Measurements from ENCODE around the gene PPM1A. TPM values are rescaled to one million over a fixed set of nuclear protein-coding genes. Genes with fewer than 3 reads are reported as not detected.

PPM1A gene
- polyA plus RNA-seq, 2 of the 4 experiments (the other 2 are of a cell fraction): 37.1 to 76.6 TPM

DNA sequence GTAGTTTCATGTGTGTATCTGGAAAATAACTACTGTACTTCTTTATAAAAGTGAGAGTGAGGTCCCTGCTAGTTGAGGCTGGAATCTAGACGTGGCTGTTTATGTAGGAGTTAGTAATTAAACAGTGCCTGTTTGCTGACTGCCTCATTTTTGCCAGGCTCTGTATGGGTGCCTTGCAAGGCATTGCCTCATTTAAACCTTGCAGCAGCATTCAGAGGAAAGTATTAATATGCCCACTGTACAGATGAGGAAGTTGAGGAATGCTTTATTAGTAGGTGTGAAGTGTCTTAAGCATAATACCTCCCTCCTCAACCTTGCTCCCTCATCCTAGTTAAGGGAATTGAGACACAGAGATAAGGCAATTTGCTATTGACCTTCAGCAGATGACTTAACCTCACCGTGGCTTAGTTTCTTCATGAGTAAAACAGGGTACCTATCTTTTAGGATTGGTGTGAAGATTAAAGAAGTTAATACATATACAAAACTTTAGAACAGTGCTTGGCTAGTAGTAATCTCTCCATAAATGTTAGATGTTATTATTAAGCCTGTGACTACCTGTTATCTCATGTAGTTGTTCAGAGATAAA is 28.7 kb downstream of the PPM1A start (continued):
- TF ChIP-seq, protein P1, sequence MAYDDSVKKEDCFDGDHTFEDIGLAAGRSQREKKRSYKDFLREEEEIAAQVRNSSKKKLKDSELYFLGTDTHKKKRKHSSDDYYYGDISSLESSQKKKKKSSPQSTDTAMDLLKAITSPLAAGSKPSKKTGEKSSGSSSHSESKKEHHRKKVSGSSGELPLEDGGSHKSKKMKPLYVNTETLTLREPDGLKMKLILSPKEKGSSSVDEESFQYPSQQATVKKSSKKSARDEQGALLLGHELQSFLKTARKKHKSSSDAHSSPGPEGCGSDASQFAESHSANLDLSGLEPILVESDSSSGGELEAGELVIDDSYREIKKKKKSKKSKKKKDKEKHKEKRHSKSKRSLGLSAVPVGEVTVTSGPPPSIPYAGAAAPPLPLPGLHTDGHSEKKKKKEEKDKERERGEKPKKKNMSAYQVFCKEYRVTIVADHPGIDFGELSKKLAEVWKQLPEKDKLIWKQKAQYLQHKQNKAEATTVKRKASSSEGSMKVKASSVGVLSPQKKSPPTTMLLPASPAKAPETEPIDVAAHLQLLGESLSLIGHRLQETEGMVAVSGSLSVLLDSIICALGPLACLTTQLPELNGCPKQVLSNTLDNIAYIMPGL (CRISPR knock-in tag; IDR thresholded peaks at IDR 0.05; ENCODE audit: borderline replicate concordance): no peak
- TF ChIP-seq HEYL (CRISPR knock-in tag; IDR thresholded peaks at IDR 0.05) (no peak), RCOR1 (IDR thresholded peaks at IDR 0.05; ENCODE audit: low read depth, low read length) (no peak)
- TF ChIP-seq, protein P2, sequence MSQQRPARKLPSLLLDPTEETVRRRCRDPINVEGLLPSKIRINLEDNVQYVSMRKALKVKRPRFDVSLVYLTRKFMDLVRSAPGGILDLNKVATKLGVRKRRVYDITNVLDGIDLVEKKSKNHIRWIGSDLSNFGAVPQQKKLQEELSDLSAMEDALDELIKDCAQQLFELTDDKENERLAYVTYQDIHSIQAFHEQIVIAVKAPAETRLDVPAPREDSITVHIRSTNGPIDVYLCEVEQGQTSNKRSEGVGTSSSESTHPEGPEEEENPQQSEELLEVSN (IDR thresholded peaks at IDR 0.05; ENCODE audit: borderline replicate concordance, low read depth): no peak

- ChIA-PET CTCF (no interaction called here), POLR2A (no interaction called here)
- no peak for ATAC-seq
- Histone ChIP-seq H3K4me2 (no peak overlapping the region), H3K4me1 (peaks cover 13% of the 10 kb centered on the region), H3K9me3 (no peaks in the 10 kb centered on the region), H3K27ac (no peak overlapping the region), H3K4me3 (no peak overlapping the region)
- WGBS (ENCODE audit: missing lambda C conversion rate): 92% methylated on average over 2 of the region's 2 CpGs
- FAIRE-seq: no peak
- no peak for DNase-seq (ENCODE audit: low read depth in 1 of 2, low spot score in 1 of 2)
- no peak for TF ChIP-seq SREBF2 (IDR thresholded peaks at IDR 0.05)
Measured at GRCh38 chr14:60278350-60278749, 29.3 kb downstream of the PPM1A start.

DNA sequence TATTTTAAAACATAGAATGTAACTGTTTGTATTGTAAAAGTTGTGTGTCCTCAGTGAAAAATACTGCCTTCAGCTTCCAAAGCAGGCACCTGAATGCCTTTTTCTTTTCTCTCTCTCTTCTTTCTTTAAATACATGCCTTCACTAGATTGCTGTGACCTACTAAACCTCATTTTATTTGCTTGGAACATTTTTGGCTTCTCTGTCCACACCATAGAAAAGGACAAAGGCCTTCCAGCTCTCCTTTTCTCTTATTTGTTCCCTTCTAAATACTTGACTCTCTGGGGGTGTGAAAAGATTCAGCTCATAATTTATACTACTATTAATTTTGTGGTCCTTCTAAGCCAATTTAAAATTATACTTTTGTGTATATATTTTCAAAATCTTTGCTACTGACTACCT is 38.4 kb downstream of the PPM1A start:
- no peak overlapping the region for H3K4me3 ChIP-seq
- POLR2A ChIA-PET: no interaction called here
- no peaks in the 10 kb centered on the region for H3K4me1 ChIP-seq
- TF ChIP-seq TP53 (CRISPR knock-in tag; IDR thresholded peaks at IDR 0.05): no peak
- no peak for TF ChIP-seq TFCP2L1 (CRISPR knock-in tag; IDR thresholded peaks at IDR 0.05)
- no peak for TF ChIP-seq RAD21 (conservative IDR thresholded peaks at IDR 0.05 in 1 of 2, IDR thresholded peaks at IDR 0.05 in 1 of 2)
- no peak for TF ChIP-seq HDAC2 (IDR thresholded peaks at IDR 0.05)
- TF ChIP-seq JUNB (IDR thresholded peaks at IDR 0.05): no peak
- no peak for TF ChIP-seq POLR2A (IDR thresholded peaks at IDR 0.05; ENCODE audit: low read length)
- TF ChIP-seq HOXB13 (CRISPR knock-in tag; IDR thresholded peaks at IDR 0.05; ENCODE audit: low read depth): no peak
- TF ChIP-seq FOXS1 (CRISPR knock-in tag; IDR thresholded peaks at IDR 0.05): no peak
- no peak for TF ChIP-seq POLR2AphosphoS2 (conservative IDR thresholded peaks at IDR 0.05; ENCODE audit: low read length)
- TF ChIP-seq RFX5 (IDR thresholded peaks at IDR 0.05): no peak
- no peak for TF ChIP-seq RARB (CRISPR knock-in tag; IDR thresholded peaks at IDR 0.05)
- TF ChIP-seq, protein P3, sequence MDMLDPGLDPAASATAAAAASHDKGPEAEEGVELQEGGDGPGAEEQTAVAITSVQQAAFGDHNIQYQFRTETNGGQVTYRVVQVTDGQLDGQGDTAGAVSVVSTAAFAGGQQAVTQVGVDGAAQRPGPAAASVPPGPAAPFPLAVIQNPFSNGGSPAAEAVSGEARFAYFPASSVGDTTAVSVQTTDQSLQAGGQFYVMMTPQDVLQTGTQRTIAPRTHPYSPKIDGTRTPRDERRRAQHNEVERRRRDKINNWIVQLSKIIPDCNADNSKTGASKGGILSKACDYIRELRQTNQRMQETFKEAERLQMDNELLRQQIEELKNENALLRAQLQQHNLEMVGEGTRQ (IDR thresholded peaks at IDR 0.05): no peak
- no peak for TF ChIP-seq FOSL2 (IDR thresholded peaks at IDR 0.05)
- TF ChIP-seq FOSL2 (CRISPR knock-in tag; IDR thresholded peaks at IDR 0.05): no peak
- TF ChIP-seq GATA3 (IDR thresholded peaks at IDR 0.05; ENCODE audit: borderline replicate concordance): no peak
- no peak for TF ChIP-seq KDM5A (IDR thresholded peaks at IDR 0.05)
- TF ChIP-seq MAZ (IDR thresholded peaks at IDR 0.05; ENCODE audit: borderline replicate concordance, low read depth, low read length): no peak
- TF ChIP-seq CBX8 (IDR thresholded peaks at IDR 0.05): no peak
- H3K9me3 ChIP-seq: no peaks in the 10 kb centered on the region
- no peak overlapping the region for H3K4me2 ChIP-seq
- CTCF ChIA-PET: interaction anchor here (0.6 kb wide), 1 partner anchor 15 kb away, joined by 3 read pairs; no protein-coding TSS in a partner anchor
- H3K27ac ChIP-seq: no peak overlapping the region
- ATAC-seq (no peak), DNase-seq (ENCODE audit: low read depth in 1 of 2, low spot score in 1 of 2) (no peak), FAIRE-seq (no peak)

Measured in A549 (cell line).